Hematopoietic multipotent progenitor cell treated with erythropoietin and hydrocortisone succinate and interleukin-3 and kit ligand, for 15 days (in vitro differentiated cells): ENCODE data around the gene COPS7B.
"Not testable (repeated sequence)": the region's sequence is repeated elsewhere in the genome, so short reads cannot be mapped to it uniquely, and the experiment has no call there.

ENCODE experiments used
- DNase-seq: peaks from one replicate; pipeline ENCODE4 v3.0.0-alpha.2; 2015; ENCODE audit warnings: low spot score

COPS7B gene

GRCh38 chr2:231786177-231786916 lies at the start of gene COPS7B:
Gene COPS7B, plus strand, starts transcription at chr2:231786445. Its CDS starts 2,126 bp downstream, at chr2:231788571.
- DNase-seq = peak; percentile 76

DNA sequence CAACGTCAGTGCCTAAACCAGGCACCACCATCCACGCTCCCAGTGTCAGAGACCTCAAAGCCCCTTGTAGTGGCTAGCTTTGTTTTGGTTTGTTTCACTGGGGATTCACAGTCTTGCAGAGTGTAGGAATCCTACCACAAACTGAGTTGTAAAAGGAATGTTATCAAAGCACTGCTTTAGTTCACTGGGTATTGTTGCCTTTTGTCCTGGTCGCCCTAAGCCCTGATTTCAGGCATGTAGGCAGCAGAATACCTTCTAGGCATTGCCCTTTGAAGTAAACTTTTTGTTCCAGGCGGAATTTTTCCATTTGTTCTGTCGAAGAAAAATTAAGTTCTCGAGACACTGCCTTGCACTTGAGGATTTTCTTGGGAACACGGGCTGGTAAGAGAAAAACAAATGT lies 48.5 kb upstream of the COPS7B start:
- DNase-seq = no peak

GRCh38 chr2:231743376-231744116 lies 42.7 kb upstream of the COPS7B start:
- no peak for DNase-seq

DNA sequence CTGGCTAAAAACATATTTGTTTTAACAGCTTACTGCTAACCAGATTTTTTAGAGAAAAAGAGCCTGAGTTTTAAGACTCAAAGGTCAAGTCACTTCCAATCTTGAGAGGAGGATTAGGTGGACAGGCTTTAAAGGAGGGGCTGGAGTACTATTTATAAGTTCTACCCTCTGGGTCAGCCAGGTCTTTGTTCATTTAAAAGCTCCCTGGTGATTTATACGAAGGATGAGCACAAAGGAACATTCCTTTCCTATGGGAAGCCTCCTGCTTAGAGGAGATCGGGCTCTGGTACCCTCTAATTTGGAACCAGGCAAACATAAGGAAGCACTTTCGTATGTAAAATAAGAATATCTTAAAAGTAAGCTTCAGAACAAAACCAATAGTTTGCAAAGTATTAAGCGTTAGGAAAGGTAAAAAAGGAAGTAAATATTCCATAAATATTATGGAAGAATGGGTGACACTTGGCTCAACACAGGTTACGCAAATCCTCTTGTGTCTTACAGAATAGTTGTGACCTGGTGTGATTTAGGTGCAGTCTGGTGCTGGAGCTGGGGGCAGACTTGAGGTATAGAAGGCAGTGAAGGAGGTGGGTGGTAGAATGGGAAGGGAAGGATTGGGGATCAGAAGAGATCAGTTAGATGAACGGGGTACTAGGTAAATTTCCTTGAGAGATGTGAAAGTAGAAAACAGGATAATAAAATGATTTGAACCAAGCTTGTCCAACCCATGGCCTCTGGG lies 40.8 kb upstream of the COPS7B start:
- no peak for DNase-seq

DNA sequence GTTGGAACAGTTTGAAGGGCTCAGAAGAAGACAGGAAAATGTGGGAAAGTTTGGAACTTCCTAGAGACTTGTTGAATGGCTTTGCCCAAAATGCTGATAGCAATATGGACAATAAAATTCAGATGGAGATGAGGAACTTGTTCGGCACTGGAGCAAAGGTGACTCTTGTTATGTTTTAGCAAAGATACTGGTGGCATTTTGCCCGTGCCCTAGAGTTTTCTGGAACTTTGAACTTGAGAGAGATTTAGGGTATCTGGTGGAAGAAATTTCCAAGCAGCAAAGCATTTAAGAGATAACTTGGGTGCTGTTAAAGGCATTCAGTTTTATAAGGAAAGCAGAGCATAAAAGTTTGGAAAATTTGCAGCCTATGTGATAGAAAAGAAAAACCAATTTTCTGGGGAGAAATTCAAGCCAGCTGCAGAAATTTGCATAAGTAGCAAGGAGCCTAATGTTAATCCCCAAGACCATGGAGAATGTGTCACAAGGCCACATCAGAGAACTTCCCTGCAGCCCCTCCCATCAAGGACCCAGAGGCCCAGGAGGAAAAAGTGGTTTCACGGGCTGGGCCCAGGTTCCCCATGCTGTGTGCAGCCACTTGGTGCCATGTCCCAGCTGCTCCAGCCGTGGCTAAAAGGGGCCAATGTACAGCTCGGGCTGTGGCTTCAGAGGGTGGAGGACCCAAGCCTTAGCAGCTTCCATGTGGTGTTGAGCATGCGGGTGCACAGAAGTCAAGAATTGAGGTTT lies 37.9 kb upstream of the COPS7B start:
- DNase-seq = not testable (repeated sequence)

GRCh38 chr2:231749016-231749415 lies 37.2 kb upstream of the COPS7B start:
- DNase-seq = not testable (repeated sequence)

GRCh38 chr2:231751042-231751815 lies 35.0 kb upstream of the COPS7B start:
- no peak for DNase-seq

DNA sequence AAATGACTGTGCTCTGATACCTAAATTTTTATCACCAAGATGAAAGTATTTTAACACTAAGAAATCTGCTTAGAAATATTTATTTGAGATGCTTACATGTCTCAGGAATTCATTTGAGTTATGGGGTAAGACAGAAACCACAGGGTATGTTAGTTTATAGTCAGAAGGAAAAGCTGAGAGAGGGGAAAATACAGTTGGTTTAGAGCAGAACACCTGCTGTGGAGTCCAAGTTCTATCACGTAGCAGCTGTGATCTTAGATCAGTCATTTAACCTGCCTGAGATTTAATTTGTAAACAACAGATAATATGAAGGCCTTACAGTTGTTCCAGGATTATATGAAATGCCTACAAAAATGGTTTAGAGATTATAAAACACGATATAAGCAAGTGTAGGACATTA lies 34.2 kb upstream of the COPS7B start:
- DNase-seq = no peak

GRCh38 chr2:231761735-231762134 lies 24.5 kb upstream of the COPS7B start:
- no peak for DNase-seq

DNA sequence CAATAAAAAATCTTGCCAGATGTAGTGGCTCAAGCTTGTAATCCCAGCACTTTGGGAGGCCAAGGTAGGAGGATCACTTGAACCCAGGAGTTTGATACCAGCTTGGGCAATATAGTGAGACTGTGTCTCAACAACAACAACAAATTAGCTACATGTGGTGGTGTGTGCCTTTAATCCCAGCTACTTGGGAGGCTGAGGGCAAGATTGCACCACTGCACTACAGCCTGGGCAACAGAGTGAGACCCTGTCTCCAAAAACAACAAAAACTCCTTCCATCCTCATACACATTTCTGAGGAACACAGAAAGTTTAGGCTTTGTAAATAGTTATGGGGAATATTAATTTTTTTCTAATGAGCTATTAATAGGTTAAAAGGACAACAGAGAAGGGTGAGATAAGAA lies 22.1 kb upstream of the COPS7B start:
- no peak for DNase-seq

- DNase-seq = no peak
Measured at GRCh38 chr2:231764760-231765159, 21.5 kb upstream of the COPS7B start.

DNA sequence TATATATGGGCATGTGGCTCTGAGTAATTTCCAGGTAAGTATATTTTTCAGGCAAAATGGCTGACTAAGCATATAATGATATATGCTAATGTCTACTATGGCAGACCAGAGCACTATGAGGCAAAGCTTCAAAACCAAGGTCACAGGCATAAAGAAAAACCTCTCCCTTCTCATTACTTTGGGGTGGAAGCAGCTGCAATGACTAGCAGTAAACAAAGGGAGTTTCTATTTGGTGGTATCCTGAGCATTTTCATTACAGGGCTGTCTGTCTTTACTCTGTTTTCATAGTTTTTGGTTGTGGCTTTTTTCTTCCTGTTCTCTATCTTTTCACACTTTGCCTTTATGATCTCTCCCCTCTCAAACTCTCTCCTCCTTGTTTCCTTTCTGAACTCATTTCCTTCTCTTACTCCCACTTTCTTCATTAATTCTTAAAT lies 20.7 kb upstream of the COPS7B start:
- no peak for DNase-seq

- no peak for DNase-seq
Measured at GRCh38 chr2:231769170-231770136, 16.8 kb upstream of the COPS7B start.

DNA sequence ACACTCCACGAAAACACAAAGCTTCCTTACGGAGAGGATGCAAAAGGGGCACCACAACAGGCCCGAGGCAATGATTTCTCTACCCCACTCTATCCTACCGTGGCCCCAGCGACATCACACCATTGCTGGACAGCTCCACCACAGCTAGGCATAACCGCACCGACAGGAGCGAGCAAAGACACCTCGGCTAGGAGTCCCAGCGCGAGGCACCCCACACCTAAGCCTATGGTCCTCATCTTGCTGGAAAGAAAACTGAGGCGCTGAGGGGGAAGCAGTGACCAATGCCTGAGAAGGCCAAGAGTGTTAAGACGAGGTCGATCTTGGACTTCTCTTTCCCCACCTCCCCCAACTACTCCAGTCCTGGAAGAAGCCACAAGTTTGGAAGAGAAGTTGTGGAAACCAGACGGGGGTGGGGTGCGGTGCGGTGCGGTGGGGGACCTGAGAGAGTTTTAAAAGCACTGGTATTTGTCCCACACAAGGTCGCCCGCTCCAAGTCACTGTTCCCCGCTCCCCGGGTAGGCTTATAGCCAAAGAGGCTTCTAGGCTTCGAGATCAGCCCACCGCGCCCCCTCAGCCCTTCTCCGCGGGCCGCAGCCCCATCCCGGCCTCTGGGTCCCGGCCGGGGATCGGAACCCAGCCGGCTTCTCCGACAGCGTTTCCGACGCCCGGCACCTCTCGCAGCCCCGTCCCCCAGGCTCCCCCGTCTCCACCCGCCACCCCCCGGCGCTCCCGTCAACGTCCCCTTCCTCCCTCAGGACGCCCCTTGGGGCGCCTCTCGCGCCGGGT lies 5.9 kb upstream of the COPS7B start:
- DNase-seq = no peak

DNA sequence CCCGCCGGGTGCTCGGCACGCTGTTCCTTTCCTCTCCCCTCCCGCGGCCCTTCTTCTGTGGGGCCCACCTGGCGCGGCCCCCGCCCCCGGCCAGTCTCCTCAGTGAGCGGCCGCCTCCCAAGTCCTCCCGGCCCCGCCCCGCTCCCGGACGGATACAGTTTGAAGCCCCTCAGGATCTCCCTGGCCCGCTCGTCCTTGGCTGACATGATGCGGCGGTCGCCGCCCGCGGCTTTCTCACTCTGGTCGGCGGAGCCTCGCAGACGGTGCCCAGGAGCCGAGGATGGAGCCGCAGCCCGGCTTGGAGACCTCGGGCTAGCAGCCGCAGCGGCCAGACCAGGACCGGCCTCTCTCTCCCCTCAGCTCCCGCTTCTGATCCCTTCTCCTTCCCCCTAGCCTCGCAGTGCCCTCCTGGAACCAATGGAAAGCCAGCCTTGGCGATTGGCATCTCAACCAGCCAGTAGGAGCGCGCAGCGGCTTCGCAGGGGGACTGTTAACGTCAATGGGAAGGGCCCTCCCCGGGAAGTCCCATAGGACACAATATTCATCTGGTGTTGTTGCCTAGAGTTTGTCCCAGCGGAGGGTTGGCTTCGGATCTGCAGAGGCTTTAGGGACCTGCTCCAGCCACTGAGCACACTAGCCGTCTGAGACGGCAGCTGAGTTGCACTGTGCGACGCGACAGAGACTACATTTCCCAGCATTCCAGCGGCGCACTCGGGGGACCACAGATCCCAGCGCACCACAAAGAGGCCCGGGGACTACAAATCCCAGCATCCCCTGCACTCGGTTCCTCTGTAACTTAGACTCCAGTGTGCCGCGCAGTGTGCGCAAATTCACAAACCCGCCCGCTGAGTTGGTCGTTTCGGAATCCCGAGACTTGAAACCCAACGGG lies 5.1 kb upstream of the COPS7B start, which contains the start of gene PDE6D:
Gene PDE6D (minus strand): TSS at position 374 of the 889 bp plus-strand sequence. CDS start 168 bp downstream, at position 206.
- DNase-seq = peak; percentile 97

- DNase-seq = peak; percentile 41
Measured at GRCh38 chr2:231781798-231782726, 4.2 kb upstream of the COPS7B start.

- no peak for DNase-seq
Measured at GRCh38 chr2:231785413-231785812, 832 bp upstream of the COPS7B start.
